ENCODE results near the gene TFEB.

Gene TFEB

GRCh38 chr6:41735427-41736185 lies at the start of gene TFEB:
Gene TFEB (minus strand): TSS chr6:41735608. CDS start chr6:41691213, 44,395 bp downstream.
- peak; percentile 87 for DNase-seq (ENCODE audit: low spot score)

GRCh38 chr6:41784581-41785171 lies 49.3 kb upstream of the TFEB start:
- no peak for DNase-seq (ENCODE audit: low spot score)

GRCh38 chr6:41783106-41783780 lies 47.8 kb upstream of the TFEB start:
- DNase-seq (ENCODE audit: low spot score), result no peak

- no peak for DNase-seq (ENCODE audit: low spot score)
Measured at GRCh38 chr6:41781366-41781730, 45.9 kb upstream of the TFEB start.

DNA sequence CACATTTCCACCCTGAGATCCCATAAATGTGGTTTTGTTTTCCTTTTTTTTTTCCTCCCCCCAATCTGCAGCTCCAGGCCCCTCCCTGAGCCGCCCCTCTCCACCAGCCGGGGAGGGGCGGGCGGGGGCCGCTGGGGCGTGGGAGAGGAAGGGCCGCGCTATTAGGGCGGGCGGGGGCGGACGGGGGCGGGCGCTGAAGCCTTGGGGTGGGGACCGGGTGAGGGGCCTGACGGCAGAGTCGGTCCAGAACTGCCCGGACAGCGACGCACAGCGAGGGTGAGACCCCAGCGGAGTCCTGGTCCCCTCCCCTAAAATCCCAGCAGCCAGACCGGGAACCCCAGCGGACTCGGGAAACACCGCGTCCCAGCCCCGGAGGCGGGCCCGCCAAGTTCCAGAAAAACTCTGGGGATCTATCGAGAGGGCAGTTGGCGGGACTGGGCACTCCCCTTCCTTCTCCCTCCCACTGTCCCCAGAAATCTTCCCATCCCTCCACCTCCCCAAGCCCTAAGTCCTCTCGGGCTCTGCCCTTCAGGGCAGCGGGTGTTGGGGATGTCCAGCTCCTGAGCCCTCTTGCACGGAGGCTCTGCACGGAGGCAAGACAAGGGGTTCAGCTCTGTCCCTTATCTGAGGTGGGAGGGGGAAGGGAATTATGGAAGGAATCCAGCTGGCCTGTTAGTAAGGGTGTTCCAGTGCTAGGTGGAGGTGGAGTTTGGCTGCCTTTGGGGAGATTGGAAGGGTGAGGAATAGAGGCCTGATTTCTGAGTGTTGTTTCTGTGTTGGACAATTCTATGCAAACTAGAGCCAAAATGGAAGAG lies 45.4 kb upstream of the TFEB start, which contains the start of gene PRICKLE4:
PRICKLE4 (plus strand) TSS at position 232 of the 815 bp plus-strand sequence. CDS start 2,692 bp downstream, outside the sequence.
- peak; percentile 16 for DNase-seq (ENCODE audit: low spot score)

DNA sequence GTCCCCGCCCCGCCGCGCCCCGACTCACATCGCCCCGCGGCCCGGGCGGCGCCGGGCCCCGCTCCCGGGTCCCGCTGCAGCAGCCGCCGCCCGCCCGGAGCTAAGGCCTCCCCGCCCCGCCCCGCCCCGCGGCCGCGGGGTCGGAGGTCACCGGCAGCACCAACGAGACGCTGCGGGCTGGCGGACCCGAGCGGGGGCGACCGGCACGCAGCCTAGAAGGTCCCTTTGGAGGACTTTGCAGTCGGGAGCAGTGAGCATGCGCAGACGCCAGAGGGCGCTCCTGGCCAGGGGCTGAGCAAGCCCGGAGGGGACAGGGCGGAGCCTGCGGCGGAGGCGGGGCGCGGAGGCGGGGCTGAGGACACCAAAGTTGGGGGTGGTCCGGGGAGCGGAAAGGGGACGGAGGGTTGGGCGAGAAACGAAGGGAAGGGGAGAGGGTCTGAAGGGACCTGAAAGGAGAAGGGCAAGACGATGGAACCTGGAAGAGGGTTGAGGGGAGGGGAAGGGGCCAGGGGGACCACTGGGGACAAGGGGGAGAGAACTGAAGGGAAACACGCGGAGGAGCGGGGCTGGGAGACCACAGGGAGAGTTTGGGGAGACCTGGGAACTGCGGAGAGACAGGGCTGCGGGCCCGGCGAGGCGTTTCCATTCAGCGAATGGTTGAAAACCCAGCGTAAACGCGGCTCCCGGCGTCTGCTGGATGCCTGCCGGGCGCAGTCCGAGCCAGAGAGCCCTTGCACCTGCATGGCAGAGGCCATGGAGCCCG lies 44.6 kb upstream of the TFEB start, which contains the start of gene FRS3:
FRS3 (minus strand) TSS at position 113 of the 763 bp plus-strand sequence. CDS start 2,913 bp downstream, outside the sequence.
- DNase-seq (ENCODE audit: low spot score), result peak; percentile 94

- DNase-seq (ENCODE audit: low spot score), result no peak
Measured at GRCh38 chr6:41779336-41779735, 43.9 kb upstream of the TFEB start.

DNA sequence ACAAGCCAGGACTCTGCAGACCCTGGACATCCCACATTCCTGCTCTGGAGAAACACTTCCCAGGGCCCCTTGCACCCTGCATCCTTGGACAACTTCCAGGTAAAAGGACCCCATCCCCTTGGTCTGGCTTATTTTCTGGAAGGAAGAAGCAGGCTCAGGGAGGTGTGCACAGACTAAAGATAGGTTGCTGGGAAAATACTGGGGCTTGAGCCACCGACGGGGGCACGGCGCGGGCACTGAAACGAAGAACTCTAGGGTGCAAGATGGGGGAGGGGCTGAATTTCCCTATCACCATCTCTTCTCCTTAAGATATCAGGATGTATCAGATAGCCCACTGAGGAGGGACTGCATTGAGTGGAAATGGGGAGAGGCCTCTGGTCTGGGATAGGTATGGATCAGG lies 43.5 kb upstream of the TFEB start:
- DNase-seq (ENCODE audit: low spot score), result no peak

GRCh38 chr6:41777551-41778285 lies 42.3 kb upstream of the TFEB start:
- no peak for DNase-seq (ENCODE audit: low spot score)

- no peak for DNase-seq (ENCODE audit: low spot score)
Measured at GRCh38 chr6:41775293-41775882, 40.0 kb upstream of the TFEB start.

- DNase-seq (ENCODE audit: low spot score), result peak; percentile 22
Measured at GRCh38 chr6:41774841-41775240, 39.4 kb upstream of the TFEB start.

- no peak for DNase-seq (ENCODE audit: low spot score)
Measured at GRCh38 chr6:41771058-41771983, 35.9 kb upstream of the TFEB start.

- DNase-seq (ENCODE audit: low spot score), result no peak
Measured at GRCh38 chr6:41770381-41771057, 35.1 kb upstream of the TFEB start.

- no peak for DNase-seq (ENCODE audit: low spot score)
Measured at GRCh38 chr6:41769376-41769775, 34.0 kb upstream of the TFEB start.

GRCh38 chr6:41768545-41769308 lies 33.3 kb upstream of the TFEB start:
- peak; percentile 35 for DNase-seq (ENCODE audit: low spot score)

GRCh38 chr6:41767112-41767833 lies 31.9 kb upstream of the TFEB start:
- DNase-seq (ENCODE audit: low spot score), result peak; percentile 70
